Liver (tissue), 9 donors: ENCODE results near the gene MACROD1. TPM values are rescaled to one million over a fixed set of nuclear protein-coding genes. Genes with fewer than 3 reads are reported as not detected.

Source experiments
- DNase-seq: peaks from one replicate; pipeline ENCODE4 v3.0.0-alpha.2; 2017; ENCODE audit warnings: low spot score
- H3K27ac ChIP-seq, 2 donors: one replicate each; pipeline ENCODE4 v1.7.0; 2013; ENCODE audit warnings: inconsistent platforms in 2 of 2, low read length in 2 of 2, control low read depth in 1 of 2, low read depth in 1 of 2, mild to moderate bottlenecking in 1 of 2
- H3K27me3 ChIP-seq, 4 donors: one replicate each; pipeline versions ENCODE4 v1.6.1 to v1.7.0; 2013; ENCODE audit warnings: low read length in 3 of 4, inconsistent platforms in 1 of 4, mild to moderate bottlenecking in 1 of 4, moderate library complexity in 1 of 4; ENCODE audit not compliant: control insufficient read depth in 4 of 4, insufficient read depth in 4 of 4
- H3K36me3 ChIP-seq, 4 donors: one replicate each; pipeline versions ENCODE4 v1.6.1 to v1.7.0; 2013; ENCODE audit warnings: low read length in 3 of 4, mild to moderate bottlenecking in 3 of 4, low read depth in 1 of 4, moderate library complexity in 1 of 4; ENCODE audit not compliant: control insufficient read depth in 4 of 4, insufficient read depth in 3 of 4
- H3K4me1 ChIP-seq, 4 donors: one replicate each; pipeline versions ENCODE4 v1.6.1 to v1.7.0; 2013; ENCODE audit warnings: low read length in 3 of 4, mild to moderate bottlenecking in 3 of 4, moderate library complexity in 1 of 4; ENCODE audit not compliant: control insufficient read depth in 4 of 4, insufficient read depth in 4 of 4
- H3K4me3 ChIP-seq, 3 donors: one replicate each; pipeline versions ENCODE4 v1.6.1 to v1.7.0; 2013; ENCODE audit warnings: low read length in 3 of 3, control low read depth in 1 of 3, low read depth in 1 of 3, mild to moderate bottlenecking in 1 of 3
- H3K9ac ChIP-seq, 2 donors: one replicate each; pipeline ENCODE4 v1.7.0; 2013; ENCODE audit warnings: low read length in 2 of 2, mild to moderate bottlenecking in 2 of 2, moderate library complexity in 2 of 2, control low read depth in 1 of 2, low read depth in 1 of 2
- H3K9me3 ChIP-seq, 4 donors: one replicate each; pipeline versions ENCODE4 v1.6.1 to v1.7.0; 2013; ENCODE audit warnings: low read length in 3 of 4; ENCODE audit not compliant: control insufficient read depth in 4 of 4
- CTCF ChIP-seq: fragments of 150-350 bp; IDR thresholded peaks from 2 replicates; pipeline ENCODE4 v1.5.1; 2017; ENCODE audit warnings: improper control_type of control experiment, low read depth, low read length; ENCODE audit not compliant: missing input control
- EGR1 ChIP-seq, 2 donors: IDR thresholded peaks; 2 replicates each; pipeline ENCODE4 v1.6.1; 2016 to 2018; ENCODE audit warnings: antibody characterized with exemption in 2 of 2, low read depth in 2 of 2
- FOXA1 ChIP-seq: IDR thresholded peaks from 2 replicates; pipeline ENCODE4 v1.6.1; 2016; ENCODE audit warnings: antibody characterized with exemption
- FOXA2 ChIP-seq: IDR thresholded peaks from 2 replicates; pipeline ENCODE4 v1.6.1; 2016; ENCODE audit warnings: antibody characterized with exemption
- GABPA ChIP-seq, 2 donors: IDR thresholded peaks in 1 of 2; conservative IDR thresholded peaks in 1 of 2; 2 replicates each; pipeline ENCODE4 v1.6.1; 2016; ENCODE audit warnings: antibody characterized with exemption in 2 of 2, mild to moderate bottlenecking in 1 of 2, moderate library complexity in 1 of 2
- HNF4A ChIP-seq, 2 donors: conservative IDR thresholded peaks; 2 replicates each; pipeline ENCODE4 v1.6.1; 2016; ENCODE audit warnings: antibody characterized with exemption in 2 of 2, mild to moderate bottlenecking in 2 of 2
- HNF4G ChIP-seq: IDR thresholded peaks from 2 replicates; pipeline ENCODE4 v1.6.1; 2016; ENCODE audit warnings: antibody characterized with exemption
- JUND ChIP-seq, 2 donors: IDR thresholded peaks; 2 replicates each; pipeline ENCODE4 v1.6.1; 2016; ENCODE audit warnings: antibody characterized with exemption in 2 of 2
- NR2F2 ChIP-seq: IDR thresholded peaks from 2 replicates; pipeline ENCODE4 v1.6.1; 2016; ENCODE audit warnings: antibody characterized with exemption
- RAD21 ChIP-seq, 2 donors: IDR thresholded peaks; 2 replicates each; pipeline ENCODE4 v1.6.1; 2016; ENCODE audit warnings: antibody characterized with exemption in 2 of 2, mild to moderate bottlenecking in 2 of 2
- REST ChIP-seq: IDR thresholded peaks from 2 replicates; pipeline ENCODE4 v1.6.1; 2016; ENCODE audit warnings: antibody characterized with exemption, mild to moderate bottlenecking
- RXRA ChIP-seq, 2 donors: IDR thresholded peaks; 2 replicates each; pipeline ENCODE4 v1.6.1; 2017 to 2018; ENCODE audit warnings: antibody characterized with exemption in 2 of 2, mild to moderate bottlenecking in 1 of 2
- SP1 ChIP-seq: IDR thresholded peaks from 2 replicates; pipeline ENCODE4 v1.6.1; 2018; ENCODE audit warnings: antibody characterized with exemption, mild to moderate bottlenecking
- TAF1 ChIP-seq: conservative IDR thresholded peaks from 2 replicates; pipeline ENCODE4 v1.6.1; 2016; ENCODE audit warnings: antibody characterized with exemption, mild to moderate bottlenecking
- YY1 ChIP-seq: IDR thresholded peaks from 2 replicates; pipeline ENCODE4 v1.6.1; 2016; ENCODE audit warnings: antibody characterized with exemption, mild to moderate bottlenecking
- ZBTB33 ChIP-seq: IDR thresholded peaks from 2 replicates; pipeline ENCODE4 v1.6.1; 2016; ENCODE audit warnings: antibody characterized with exemption
- WGBS: extraction: QIAGEN DNeasy Blood & Tissue Kit; methylation state at CpG from one replicate; pipeline ENCODE4 v1.1.7; 2013; 5-methylcytosine and 5-hydroxymethylcytosine counted together
- polyA plus RNA-seq, 2 donors: library from polyadenylated mRNA; stranded (reverse) in 1 of 2; unstranded in 1 of 2; fragments of 200-250 nt in 1 of 2; fragments of >200 nt in 1 of 2; fragmentation: Nextera tagmentation in 1 of 2; extraction: Ambion mirVana in 1 of 2; gene quantifications; one replicate each; pipeline versions ENCODE4 v1.2.1 to v1.2.3, GENCODE V29; 2013 to 2015
- total RNA-seq, 2 donors: library from RNA; depleted of rRNA; stranded (reverse); fragments of >200 nt; gene quantifications; one replicate each; pipeline ENCODE4 v1.2.3, GENCODE V29; 2014
- TF ChIP-seq, protein P1 (sequence below): IDR thresholded peaks from 2 replicates; pipeline ENCODE4 v1.6.1; 2016; ENCODE audit warnings: antibody characterized with exemption
- TF ChIP-seq, protein P2 (sequence below): IDR thresholded peaks from 2 replicates; pipeline ENCODE4 v1.6.1; 2016; ENCODE audit warnings: antibody characterized with exemption
- donor health status: healthy.
- donor health status: healthy.
- donor health status: healthy.
- donor health status: healthy.
- donor health status: healthy.

Gene MACROD1
- total and polyA plus RNA-seq, 4 donors = 8.9 to 25.9 (median 13.1) TPM

DNA sequence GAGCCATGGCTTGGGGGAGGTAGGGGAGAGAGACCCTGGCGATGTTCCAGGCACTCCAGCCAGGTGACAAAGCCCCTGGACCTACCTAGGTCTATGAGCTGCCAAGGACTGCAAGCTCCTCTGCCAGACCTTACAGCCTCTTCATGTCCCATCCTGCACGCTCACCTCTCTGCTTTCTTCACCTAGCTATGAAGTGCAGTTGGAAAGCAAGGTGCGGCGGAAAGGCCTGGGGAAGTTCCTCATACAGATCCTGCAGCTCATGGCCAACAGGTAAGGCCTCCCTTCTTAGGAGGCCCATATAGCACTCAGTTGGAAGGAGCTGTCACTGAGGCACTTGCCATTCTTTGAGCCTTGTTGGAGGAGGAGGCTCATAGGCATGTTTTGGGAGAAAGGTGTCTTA is 213.3 kb downstream of the MACROD1 start:
- H3K27me3 ChIP-seq = no peaks in the 10 kb centered on the region
- TF ChIP-seq ZBTB33 = no peak
- TF ChIP-seq EGR1 (IDR thresholded peaks at IDR 0.05; ENCODE audit: low read depth in 2 of 2) = no peak
- TF ChIP-seq GABPA (IDR thresholded peaks at IDR 0.05 in 1 of 2, conservative IDR thresholded peaks at IDR 0.05 in 1 of 2) = no peak
- no peak for TF ChIP-seq FOXA1
- TF ChIP-seq RXRA (IDR thresholded peaks at IDR 0.05) = no peak
- TF ChIP-seq TAF1 = no peak
- no peak for TF ChIP-seq CTCF
- TF ChIP-seq HNF4G = no peak
- no peak for TF ChIP-seq FOXA2
- TF ChIP-seq REST = no peak
- TF ChIP-seq JUND (IDR thresholded peaks at IDR 0.05) = no peak
- no peak for TF ChIP-seq YY1
- TF ChIP-seq, protein P1, sequence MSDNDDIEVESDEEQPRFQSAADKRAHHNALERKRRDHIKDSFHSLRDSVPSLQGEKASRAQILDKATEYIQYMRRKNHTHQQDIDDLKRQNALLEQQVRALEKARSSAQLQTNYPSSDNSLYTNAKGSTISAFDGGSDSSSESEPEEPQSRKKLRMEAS = no peak
- no peak for TF ChIP-seq NR2F2
- TF ChIP-seq SP1 = no peak
- TF ChIP-seq HNF4A (conservative IDR thresholded peaks at IDR 0.05) = no peak
- TF ChIP-seq RAD21 (IDR thresholded peaks at IDR 0.05) = no peak
- TF ChIP-seq, protein P2, sequence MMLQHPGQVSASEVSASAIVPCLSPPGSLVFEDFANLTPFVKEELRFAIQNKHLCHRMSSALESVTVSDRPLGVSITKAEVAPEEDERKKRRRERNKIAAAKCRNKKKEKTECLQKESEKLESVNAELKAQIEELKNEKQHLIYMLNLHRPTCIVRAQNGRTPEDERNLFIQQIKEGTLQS = no peak
- no peak overlapping the region for H3K9ac ChIP-seq
- no peak overlapping the region for H3K4me3 ChIP-seq
- DNase-seq = no peak
- peaks cover 5 to 19% (median 9%) of the 10 kb centered on the region in 4 donors for H3K36me3 ChIP-seq
- 98% methylated on average over 4 of the region's 4 CpGs for WGBS
- H3K27ac ChIP-seq = no peak overlapping the region
- no peaks in the 10 kb centered on the region for H3K9me3 ChIP-seq
- H3K4me1 ChIP-seq = peaks cover 0 to 2% (median 0%) of the 10 kb centered on the region in 4 donors
